H1 (cell line): Measurements from ENCODE around the gene SLC22A6. TPM values are rescaled to one million over a fixed set of nuclear protein-coding genes. Genes with fewer than 3 reads are reported as not detected.

Experiments
- ATF2 ChIP-seq: IDR thresholded peaks from 2 replicates; pipeline ENCODE4 v1.6.1; 2012; ENCODE audit warnings: low read length, inconsistent platforms
- EZH2 ChIP-seq: fragments of 200-600 bp; sonication (generic); IDR thresholded peaks from 2 replicates; pipeline ENCODE4 v1.7.1; 2012; ENCODE audit warnings: low read depth, mild to moderate bottlenecking, moderate library complexity, low read length, inconsistent platforms; ENCODE audit not compliant: severe bottlenecking
- FOSL1 ChIP-seq: IDR thresholded peaks from 2 replicates; pipeline ENCODE4 v1.6.1; 2011; ENCODE audit warnings: mild to moderate bottlenecking, low read depth, low read length, moderate library complexity; ENCODE audit not compliant: insufficient read depth
- HDAC2 ChIP-seq, 2 experiments: fragments of 300-600 bp in 1 of 2; sonication (generic) in 1 of 2; IDR thresholded peaks; 2 replicates each; pipeline ENCODE4 v1.6.1; 2011 to 2012; ENCODE audit warnings: low read depth in 2 of 2, low read length in 2 of 2, mild to moderate bottlenecking in 2 of 2, moderate library complexity in 2 of 2, borderline replicate concordance in 1 of 2, inconsistent platforms in 1 of 2
- RAD21 ChIP-seq, 2 experiments: IDR thresholded peaks in 1 of 2; conservative IDR thresholded peaks in 1 of 2; 2 replicates each; pipeline ENCODE4 v1.6.1; 2011; ENCODE audit warnings: low read depth in 2 of 2, low read length in 2 of 2, improper control_type of control experiment in 1 of 2, inconsistent platforms in 1 of 2, mild to moderate bottlenecking in 1 of 2, moderate library complexity in 1 of 2
- RFX5 ChIP-seq: IDR thresholded peaks from 2 replicates; pipeline ENCODE4 v1.6.1; 2011; ENCODE audit warnings: low read depth, low read length, improper control_type of control experiment, borderline replicate concordance
- TEAD4 ChIP-seq: IDR thresholded peaks from 2 replicates; pipeline ENCODE4 v1.6.1; 2012; ENCODE audit warnings: low read depth, low read length, inconsistent platforms, mixed read lengths
- polyA plus RNA-seq, 7 experiments: library from polyadenylated mRNA; depleted of rRNA in 3 of 7; stranded (reverse) in 5 of 7; unstranded in 2 of 7; fragments of >200 nt in 5 of 7; fragments of 200-250 nt in 2 of 7; gene quantifications; 1 replicate in 5 of 7; 2 replicates in 1 of 7; 4 replicates in 1 of 7; pipeline versions ENCODE4 v1.2.1 to v1.2.3, GENCODE V29; 2011 to 2013; ENCODE audit warnings: missing spikeins in 2 of 7, mixed read lengths in 2 of 7
- total RNA-seq: library from RNA; stranded (reverse); fragmentation: NEBNext Ultra II Directional; extraction: Animal tissue kit (Norgen Biotek cat#: 25700); gene quantifications from 2 replicates; pipeline ENCODE4 v1.2.1, GENCODE V29; 2021

SLC22A6 gene
- total and polyA plus RNA-seq, 2 of the 8 experiments (the other 6 are each of a cell fraction or from before 2014, with no cell fraction given): not detected

DNA sequence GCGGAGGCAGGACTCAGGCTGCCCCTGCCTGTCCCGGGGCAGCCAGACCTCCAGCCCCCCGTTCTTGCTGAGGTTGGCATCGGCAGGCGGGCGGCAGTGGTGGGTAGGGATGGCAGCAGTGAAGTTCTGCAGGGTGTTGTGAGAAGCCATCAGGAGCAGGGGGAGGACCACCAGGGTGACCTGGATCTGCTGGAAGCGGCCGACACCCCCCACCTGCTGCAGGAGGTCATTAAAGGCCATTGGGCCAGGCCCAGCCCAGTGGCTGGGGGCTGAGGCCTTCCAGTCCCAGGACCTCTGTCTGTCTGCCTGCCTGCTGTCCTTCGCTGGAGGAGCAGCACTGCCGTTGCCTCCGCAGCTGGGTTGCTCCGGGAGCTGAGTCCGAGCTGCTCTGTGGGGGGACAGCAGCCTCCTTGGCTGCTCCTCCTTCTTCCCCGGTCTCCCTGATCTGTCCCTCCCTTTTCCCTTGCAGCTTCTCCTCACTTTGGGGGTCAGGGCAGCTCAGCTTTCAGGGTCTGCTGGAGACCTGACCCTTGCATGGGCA lies at the start of gene SLC22A6 (continued):
- TF ChIP-seq RAD21 (IDR thresholded peaks at IDR 0.05 in 1 of 2, conservative IDR thresholded peaks at IDR 0.05 in 1 of 2; ENCODE audit: low read depth in 2 of 2, low read length in 2 of 2) (no peak), ATF2 (no peak), HDAC2 (IDR thresholded peaks at IDR 0.05; ENCODE audit: borderline replicate concordance in 1 of 2, low read depth in 2 of 2, low read length in 2 of 2) (no peak), TEAD4 (no peak), FOSL1 (no peak), RFX5 (no peak), EZH2 (no peak)
